GM21529 (cell line): ENCODE measurements around the gene SET.

Experiments used
- ATAC-seq: cut with Tn5 transposase; IDR thresholded peaks from one replicate; pipeline ENCODE4 v1.9.1; 2021; ENCODE audit not compliant: unreplicated experiment

Gene SET

GRCh38 chr9:128707446-128707845, 18.4 kb downstream of the SET start:
- no peak for ATAC-seq

GRCh38 chr9:128712451-128713410, 23.7 kb downstream of the SET start:
- no peak for ATAC-seq

GRCh38 chr9:128713411-128713780, 24.4 kb downstream of the SET start:
- ATAC-seq: no peak

GRCh38 chr9:128713941-128714573, 25.0 kb downstream of the SET start:
- no peak for ATAC-seq

- no peak for ATAC-seq
Measured at GRCh38 chr9:128714586-128715435, 25.8 kb downstream of the SET start.

- ATAC-seq: no peak
Measured at GRCh38 chr9:128715436-128715750, 26.4 kb downstream of the SET start.

- ATAC-seq: no peak
Measured at GRCh38 chr9:128716581-128717254, 27.7 kb downstream of the SET start.

GRCh38 chr9:128718047-128718446, 29.0 kb downstream of the SET start:
- no peak for ATAC-seq

- ATAC-seq: no peak
Measured at GRCh38 chr9:128718475-128718874, 29.5 kb downstream of the SET start.

GRCh38 chr9:128719919-128720605, 31.0 kb downstream of the SET start:
- ATAC-seq: no peak

- no peak for ATAC-seq
Measured at GRCh38 chr9:128720841-128721486, 31.9 kb downstream of the SET start.

- no peak for ATAC-seq
Measured at GRCh38 chr9:128721487-128722010, 32.5 kb downstream of the SET start.

- no peak for ATAC-seq
Measured at GRCh38 chr9:128722380-128723351, 33.6 kb downstream of the SET start.

- ATAC-seq: no peak
Measured at GRCh38 chr9:128723352-128723865, 34.4 kb downstream of the SET start.

- ATAC-seq: peak; percentile 95
Measured at GRCh38 chr9:128723866-128724743, 35.1 kb downstream of the SET start, which contains the start of gene ZDHHC12. ZDHHC12 (minus strand) TSS chr9:128724127; CDS start chr9:128724093, 34 bp downstream.

GRCh38 chr9:128724744-128725211, 35.8 kb downstream of the SET start:
- peak; percentile 17 for ATAC-seq

GRCh38 chr9:128727640-128728248, 38.7 kb downstream of the SET start:
- ATAC-seq: no peak
